Fibroblast of lung (primary cell): Measurements from ENCODE around the gene EYS. TPM values are rescaled to one million over a fixed set of nuclear protein-coding genes. Genes with fewer than 3 reads are reported as not detected.

ENCODE experiments used
- DNase-seq, 2 donors: peaks; one replicate each; pipeline versions ENCODE4 v3.0.0 to v3.0.0-alpha.2; 2010; ENCODE audit warnings: low read depth in 2 of 2
- H2AFZ ChIP-seq: 2 replicates; pipeline ENCODE4 v1.5.1; 2012; ENCODE audit warnings: low read length, control low read depth, inconsistent platforms
- H3K27ac ChIP-seq: 2 replicates; pipeline ENCODE4 v1.5.1; 2011; ENCODE audit warnings: low read length, control low read depth; ENCODE audit not compliant: insufficient read depth
- H3K27me3 ChIP-seq: 2 replicates; pipeline ENCODE4 v1.5.1; 2011; ENCODE audit warnings: mild to moderate bottlenecking, low read length; ENCODE audit not compliant: control insufficient read depth, insufficient read depth
- H3K36me3 ChIP-seq: 2 replicates; pipeline ENCODE4 v1.5.1; 2011; ENCODE audit warnings: low read length; ENCODE audit not compliant: control insufficient read depth, insufficient read depth
- H3K4me1 ChIP-seq: 2 replicates; pipeline ENCODE4 v1.5.1; 2011; ENCODE audit warnings: low read length; ENCODE audit not compliant: control insufficient read depth, insufficient read depth; ENCODE audit errors: extremely low read depth
- H3K4me2 ChIP-seq: 2 replicates; pipeline ENCODE4 v1.5.1; 2011; ENCODE audit warnings: low read length, control low read depth; ENCODE audit not compliant: insufficient read depth; ENCODE audit errors: extremely low read depth
- H3K4me3 ChIP-seq, 4 experiments: fragments of 200-600 bp in 1 of 4; sonication (generic) in 1 of 4; replicated peaks in 1 of 4; 2 replicates each; pipeline ENCODE4 v1.5.1; 2011 to 2016; ENCODE audit warnings: low read length in 4 of 4, low read depth in 3 of 4, mild to moderate bottlenecking in 3 of 4, control low read depth in 2 of 4, inconsistent platforms in 1 of 4, mixed read lengths in 1 of 4; ENCODE audit not compliant: insufficient read depth in 1 of 4; ENCODE audit errors: control extremely low read depth in 1 of 4
- H3K79me2 ChIP-seq: 2 replicates; pipeline ENCODE4 v1.5.1; 2012; ENCODE audit warnings: mild to moderate bottlenecking, low read length, inconsistent platforms; ENCODE audit not compliant: control insufficient read depth, insufficient read depth
- H3K9ac ChIP-seq: 2 replicates; pipeline ENCODE4 v1.5.1; 2011; ENCODE audit warnings: mild to moderate bottlenecking, low read length, control low read depth; ENCODE audit not compliant: insufficient read depth
- H3K9me3 ChIP-seq: 2 replicates; pipeline ENCODE4 v1.5.1; 2012; ENCODE audit warnings: low read depth, low read length; ENCODE audit not compliant: control insufficient read depth, insufficient read depth
- H4K20me1 ChIP-seq: 2 replicates; pipeline ENCODE4 v1.5.1; 2011; ENCODE audit warnings: low read length; ENCODE audit not compliant: control insufficient read depth, insufficient read depth; ENCODE audit errors: extremely low read depth
- EZH2 ChIP-seq: IDR thresholded peaks from 2 replicates; pipeline ENCODE4 v1.5.1; 2012; ENCODE audit warnings: low read length, control low read depth, mild to moderate bottlenecking; ENCODE audit errors: missing control alignments
- polyA plus RNA-seq, 2 donors: library from polyadenylated mRNA; depleted of rRNA in 1 of 2; stranded (reverse) in 1 of 2; unstranded in 1 of 2; fragments of >200 nt; gene quantifications; 2 replicates each; pipeline ENCODE4 v1.2.1, GENCODE V29; 2011 to 2012; ENCODE audit warnings: missing spikeins in 1 of 2
- total RNA-seq: library from RNA; depleted of rRNA; stranded (reverse); fragments of >200 nt; gene quantifications from 2 replicates; pipeline ENCODE4 v1.2.1, GENCODE V29; 2014
- TF ChIP-seq, protein P1 (sequence below), 2 donors: IDR thresholded peaks in 1 of 2; conservative IDR thresholded peaks in 1 of 2; 1 replicate in 1 of 2; 2 replicates in 1 of 2; pipeline ENCODE4 v1.5.1; 2011 to 2012; ENCODE audit warnings: low read length in 2 of 2, control low read depth in 1 of 2, inconsistent platforms in 1 of 2, low read depth in 1 of 2, mild to moderate bottlenecking in 1 of 2

Gene EYS
- total and polyA plus RNA-seq, 2 donors (not counting 1 experiment from before 2014, with no cell fraction given), result under 0.01 TPM; not detected in 1

DNA sequence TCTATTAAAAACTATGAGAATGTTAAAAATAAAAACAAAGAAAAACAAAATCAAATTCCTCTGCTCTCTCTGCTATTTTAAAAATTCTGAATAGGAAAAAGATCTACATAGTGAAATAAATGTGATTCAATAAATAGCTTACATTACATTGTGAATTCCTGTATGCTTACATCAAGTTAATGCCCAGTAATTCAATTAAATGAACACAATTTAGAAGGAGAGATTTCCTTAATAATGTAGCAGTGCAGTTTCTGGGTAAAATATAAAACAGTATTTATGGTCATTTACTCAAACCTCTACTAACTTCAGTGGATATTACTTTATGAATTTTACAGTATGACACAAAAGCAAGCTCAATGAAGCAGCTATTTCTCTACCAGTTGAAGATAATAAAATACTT is 594.6 kb downstream of the EYS start:
- Histone ChIP-seq H3K9ac (no peak overlapping the region), H3K36me3 (no peaks in the 10 kb centered on the region), H3K27me3 (no peaks in the 10 kb centered on the region), H4K20me1 (no peaks in the 10 kb centered on the region), H3K4me1 (no peaks in the 10 kb centered on the region), H2AFZ (no peak overlapping the region), H3K4me2 (no peak overlapping the region), H3K9me3 (no peaks in the 10 kb centered on the region), H3K79me2 (no peaks in the 10 kb centered on the region), H3K4me3 (no peak overlapping the region), H3K27ac (no peak overlapping the region)
- TF ChIP-seq, protein P1, sequence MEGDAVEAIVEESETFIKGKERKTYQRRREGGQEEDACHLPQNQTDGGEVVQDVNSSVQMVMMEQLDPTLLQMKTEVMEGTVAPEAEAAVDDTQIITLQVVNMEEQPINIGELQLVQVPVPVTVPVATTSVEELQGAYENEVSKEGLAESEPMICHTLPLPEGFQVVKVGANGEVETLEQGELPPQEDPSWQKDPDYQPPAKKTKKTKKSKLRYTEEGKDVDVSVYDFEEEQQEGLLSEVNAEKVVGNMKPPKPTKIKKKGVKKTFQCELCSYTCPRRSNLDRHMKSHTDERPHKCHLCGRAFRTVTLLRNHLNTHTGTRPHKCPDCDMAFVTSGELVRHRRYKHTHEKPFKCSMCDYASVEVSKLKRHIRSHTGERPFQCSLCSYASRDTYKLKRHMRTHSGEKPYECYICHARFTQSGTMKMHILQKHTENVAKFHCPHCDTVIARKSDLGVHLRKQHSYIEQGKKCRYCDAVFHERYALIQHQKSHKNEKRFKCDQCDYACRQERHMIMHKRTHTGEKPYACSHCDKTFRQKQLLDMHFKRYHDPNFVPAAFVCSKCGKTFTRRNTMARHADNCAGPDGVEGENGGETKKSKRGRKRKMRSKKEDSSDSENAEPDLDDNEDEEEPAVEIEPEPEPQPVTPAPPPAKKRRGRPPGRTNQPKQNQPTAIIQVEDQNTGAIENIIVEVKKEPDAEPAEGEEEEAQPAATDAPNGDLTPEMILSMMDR (conservative IDR thresholded peaks at IDR 0.05 in 1 of 2, IDR thresholded peaks at IDR 0.05 in 1 of 2; ENCODE audit: low read depth in 1 of 2, low read length in 2 of 2), result no peak
- no peak for TF ChIP-seq EZH2
- DNase-seq, result no peak

DNA sequence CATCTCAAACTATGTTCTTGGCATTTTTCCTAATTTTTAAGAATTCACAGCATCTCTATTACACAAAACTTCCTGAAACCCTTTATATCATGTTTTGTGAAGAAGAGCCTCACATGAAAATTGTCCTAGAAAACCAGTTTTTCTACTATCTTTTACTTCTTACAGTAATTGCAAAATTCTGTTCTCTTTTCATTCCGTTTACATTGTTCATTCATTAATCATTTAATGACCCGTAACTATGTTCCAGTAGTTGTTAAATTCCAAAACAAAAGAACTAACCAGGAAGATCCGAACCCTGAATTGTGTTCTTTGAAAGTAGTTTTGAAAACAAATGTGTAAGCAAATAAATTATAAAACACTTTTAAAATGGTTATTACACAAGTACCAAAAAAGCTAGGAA is 597.0 kb downstream of the EYS start:
- Histone ChIP-seq H3K4me2 (no peak overlapping the region), H3K9me3 (no peaks in the 10 kb centered on the region), H3K4me1 (no peaks in the 10 kb centered on the region), H3K79me2 (no peaks in the 10 kb centered on the region), H3K27me3 (no peaks in the 10 kb centered on the region), H4K20me1 (no peaks in the 10 kb centered on the region), H3K4me3 (no peak overlapping the region), H3K9ac (no peak overlapping the region), H2AFZ (no peak overlapping the region), H3K36me3 (no peaks in the 10 kb centered on the region), H3K27ac (no peak overlapping the region)
- TF ChIP-seq EZH2, result no peak
- peak in 1 of 2 donors; percentile 31 for DNase-seq

DNA sequence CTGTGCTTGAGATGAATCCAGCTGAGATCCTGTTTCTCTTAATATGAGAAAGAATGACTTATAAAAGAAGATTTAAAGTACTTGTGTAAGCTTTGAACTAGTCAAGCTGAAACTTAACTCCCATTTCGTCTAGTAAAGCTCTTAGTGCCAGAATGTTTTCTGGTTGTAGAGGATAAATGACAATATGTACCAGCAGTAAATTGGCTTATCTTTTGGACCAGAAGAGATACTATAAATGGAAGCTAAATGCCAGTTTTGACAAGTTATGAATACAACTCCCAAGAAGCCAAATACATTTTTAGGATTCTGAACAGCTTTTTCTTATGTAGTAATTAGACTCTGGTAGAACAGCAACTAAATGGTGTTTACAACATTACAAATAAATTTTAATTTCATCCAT is 608.7 kb downstream of the EYS start:
- H2AFZ ChIP-seq, result no peak overlapping the region
- no peaks in the 10 kb centered on the region for H3K27me3 ChIP-seq
- no peak for DNase-seq
- H3K9ac ChIP-seq, result no peak overlapping the region
- no peak overlapping the region for H3K27ac ChIP-seq
- no peaks in the 10 kb centered on the region for H4K20me1 ChIP-seq
- no peaks in the 10 kb centered on the region for H3K36me3 ChIP-seq
- no peaks in the 10 kb centered on the region for H3K9me3 ChIP-seq
- no peaks in the 10 kb centered on the region for H3K4me1 ChIP-seq
- no peak overlapping the region for H3K4me3 ChIP-seq
- no peaks in the 10 kb centered on the region for H3K79me2 ChIP-seq
- TF ChIP-seq EZH2, result no peak
- TF ChIP-seq, protein P1 (conservative IDR thresholded peaks at IDR 0.05 in 1 of 2, IDR thresholded peaks at IDR 0.05 in 1 of 2; ENCODE audit: low read depth in 1 of 2, low read length in 2 of 2), result no peak
- H3K4me2 ChIP-seq, result no peak overlapping the region
